ENCODE measurements around the gene TMCC1.
A peak's percentile ranks its signal among the peaks of the same experiment; 100 is the strongest.
"Not testable (repeated sequence)": the region's sequence is repeated elsewhere in the genome, so short reads cannot be mapped to it uniquely, and the experiment has no call there.

Gene TMCC1

DNA sequence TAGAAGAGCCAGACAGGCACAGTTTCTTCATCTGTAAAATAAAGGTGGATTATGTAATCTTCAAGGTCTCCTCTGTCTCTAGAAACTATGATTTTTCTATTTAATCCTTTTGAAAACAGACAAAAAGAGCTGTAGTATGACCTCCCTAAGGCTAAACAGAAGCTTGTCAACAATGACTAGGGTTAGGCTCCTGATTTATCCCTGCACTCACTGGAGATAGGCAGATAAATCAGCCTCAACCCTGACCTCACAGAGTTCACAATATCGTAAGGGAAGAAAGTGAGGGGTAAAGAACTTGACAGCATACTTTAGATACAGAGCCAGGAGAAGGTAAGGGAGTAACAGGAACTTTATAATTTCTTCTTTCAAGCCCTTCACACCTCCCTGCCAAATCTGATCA lies 124.8 kb downstream of the TMCC1 start:
- no peak for DNase-seq

DNA sequence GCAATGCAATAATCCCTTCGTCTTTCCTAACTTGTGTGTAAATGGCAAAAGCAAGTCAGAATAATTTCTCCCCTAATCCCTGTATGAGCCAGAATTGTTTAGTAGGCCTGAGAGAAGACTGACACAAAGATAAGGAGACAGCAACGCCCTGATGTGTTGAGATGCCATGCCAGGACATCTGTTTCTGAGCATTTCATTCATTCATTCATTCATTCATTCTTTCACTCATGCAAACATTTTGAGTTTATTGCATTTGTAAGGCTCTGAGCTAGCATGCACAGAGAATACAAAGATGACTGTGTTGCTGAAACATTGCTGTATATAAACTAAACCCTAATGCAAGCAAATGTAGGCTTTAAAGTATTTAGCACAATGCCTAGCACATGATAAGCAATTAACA lies 127.4 kb downstream of the TMCC1 start:
- DNase-seq, result no peak

DNA sequence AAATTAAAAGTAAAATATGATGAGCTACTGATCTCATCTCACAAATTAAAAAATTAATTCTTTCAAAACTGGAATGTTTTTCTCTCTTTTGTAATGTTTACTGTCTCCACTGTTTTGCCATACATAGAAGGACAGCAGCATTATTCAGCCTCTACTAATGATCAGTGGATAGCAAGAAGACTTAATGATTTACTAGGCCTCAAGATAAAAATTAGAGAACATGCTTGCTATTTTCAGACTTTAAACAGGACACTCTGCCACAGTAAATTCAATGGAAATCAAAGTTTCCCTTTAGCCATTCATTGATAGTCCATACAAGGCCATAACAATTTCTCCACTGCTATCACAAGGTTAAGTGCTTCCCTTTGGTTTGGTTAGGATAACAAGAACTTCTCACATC lies 129.4 kb downstream of the TMCC1 start:
- DNase-seq, result no peak

DNA sequence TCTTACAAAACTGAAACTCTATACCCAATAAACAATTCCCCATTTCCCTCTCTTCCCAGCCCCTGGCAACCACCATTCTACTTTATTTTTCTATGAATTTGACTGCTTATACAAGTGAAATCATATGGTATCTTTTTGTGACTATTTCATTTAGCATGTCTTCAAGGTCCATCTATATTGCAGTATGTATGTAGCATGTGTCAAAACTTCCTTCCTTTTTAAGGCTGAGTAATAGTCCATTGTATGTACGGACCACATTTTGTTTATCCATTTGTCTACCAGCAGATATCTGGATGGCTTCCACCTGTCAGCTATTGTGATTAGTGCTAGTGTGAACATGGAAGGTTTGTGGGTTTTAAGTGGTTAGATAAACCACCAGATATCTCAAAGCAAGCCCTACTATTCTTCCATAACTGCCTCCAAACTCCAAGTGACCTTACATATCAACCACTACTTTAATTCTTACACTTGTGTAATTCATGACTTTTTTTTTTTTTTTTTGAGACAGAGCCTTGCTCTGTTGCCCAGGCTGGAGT lies 134.7 kb downstream of the TMCC1 start:
- DNase-seq, result no peak

DNA sequence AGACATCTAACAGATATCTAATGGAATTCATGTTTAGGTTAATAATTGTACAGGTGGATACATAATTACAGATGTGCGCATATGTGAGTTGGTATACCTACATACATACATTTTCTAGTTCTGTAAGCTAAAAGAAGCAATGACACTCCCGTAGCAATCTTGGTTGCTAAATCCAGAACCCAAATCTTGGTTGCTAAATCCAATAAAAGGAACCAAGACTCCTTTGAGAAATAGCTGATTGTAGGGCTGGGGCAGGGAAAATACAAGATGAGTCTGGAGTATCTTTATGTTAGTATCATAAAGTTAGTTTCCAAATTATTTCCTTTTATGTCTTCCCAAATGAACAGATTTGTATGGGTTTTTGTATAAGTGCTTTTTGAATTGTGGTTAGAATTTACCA lies 135.2 kb downstream of the TMCC1 start:
- DNase-seq, result no peak

DNA sequence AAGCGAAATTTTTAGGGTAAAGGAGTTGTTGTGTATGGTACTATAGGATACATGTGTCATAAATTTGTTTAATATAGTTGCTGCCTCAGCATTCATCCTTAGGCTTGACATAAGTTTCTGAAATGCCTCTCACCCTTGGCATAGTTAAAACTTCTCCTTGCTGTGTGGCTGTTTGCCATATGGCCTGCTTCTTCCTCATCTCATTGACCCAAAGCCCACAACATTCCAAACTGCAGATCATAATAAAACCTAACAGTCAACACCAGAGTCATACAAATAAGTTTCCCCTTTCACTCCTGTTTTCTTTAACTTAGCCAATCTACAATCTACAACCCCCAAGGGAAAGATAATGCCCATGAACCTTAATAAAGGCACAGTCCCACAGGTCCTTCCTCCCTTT lies 136.6 kb downstream of the TMCC1 start:
- DNase-seq, result no peak

DNA sequence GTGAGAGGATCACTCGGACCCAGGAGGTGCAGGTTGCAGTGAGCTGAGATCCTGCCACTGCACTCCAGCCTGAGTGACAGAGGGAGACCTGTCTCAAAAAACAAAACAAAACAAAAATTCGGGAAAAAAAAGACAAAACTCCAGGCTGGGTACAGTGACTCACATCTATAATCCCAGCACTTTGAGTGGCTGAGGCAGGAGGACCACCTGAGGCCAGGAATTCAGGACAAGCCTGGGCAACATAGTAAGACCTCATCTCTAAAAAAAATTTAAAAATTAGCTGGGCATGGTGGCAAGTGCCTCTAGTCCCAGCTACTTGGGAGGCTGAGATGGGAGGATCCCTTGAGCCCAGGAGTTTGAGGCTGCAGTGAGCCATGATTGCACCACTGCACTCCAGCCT lies 142.4 kb downstream of the TMCC1 start:
- DNase-seq, result not testable (repeated sequence)

DNA sequence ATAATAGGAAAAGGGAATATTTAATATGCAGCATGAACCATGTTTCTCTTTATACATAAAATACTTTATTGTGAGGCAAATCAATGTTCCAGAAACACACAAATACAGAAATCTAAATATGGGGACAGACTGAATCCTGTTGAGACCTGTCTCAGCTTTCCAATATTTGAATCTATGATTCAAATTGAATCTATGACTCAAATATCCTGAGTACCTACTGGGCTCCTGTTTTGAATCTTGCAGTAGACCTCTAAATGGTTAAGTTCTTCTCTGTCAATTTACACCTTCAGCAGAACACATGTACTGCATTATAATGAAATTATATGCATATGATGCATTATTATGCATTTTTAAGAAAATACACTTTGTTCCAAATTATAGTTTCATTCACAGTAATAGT lies 143.8 kb downstream of the TMCC1 start:
- no peak for DNase-seq

DNA sequence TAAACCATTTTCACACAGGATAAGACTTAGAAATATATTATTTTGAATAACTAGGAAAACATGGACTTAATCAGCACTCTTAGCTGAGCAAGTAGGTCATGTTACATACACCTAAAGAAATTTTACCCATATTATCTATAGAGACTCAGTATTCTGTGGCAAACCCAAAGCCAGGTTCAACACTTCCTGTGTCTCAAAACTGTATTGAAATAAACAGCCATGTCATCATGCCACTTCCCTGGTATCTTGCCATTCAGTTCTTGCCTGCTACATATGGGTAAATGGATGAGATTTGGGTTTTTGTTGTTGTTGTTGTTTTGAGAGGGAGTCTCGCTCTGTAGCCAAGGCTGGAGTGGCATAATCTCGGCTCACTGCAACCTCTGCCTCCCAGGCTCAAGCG lies 145.5 kb downstream of the TMCC1 start:
- DNase-seq, result no peak

DNA sequence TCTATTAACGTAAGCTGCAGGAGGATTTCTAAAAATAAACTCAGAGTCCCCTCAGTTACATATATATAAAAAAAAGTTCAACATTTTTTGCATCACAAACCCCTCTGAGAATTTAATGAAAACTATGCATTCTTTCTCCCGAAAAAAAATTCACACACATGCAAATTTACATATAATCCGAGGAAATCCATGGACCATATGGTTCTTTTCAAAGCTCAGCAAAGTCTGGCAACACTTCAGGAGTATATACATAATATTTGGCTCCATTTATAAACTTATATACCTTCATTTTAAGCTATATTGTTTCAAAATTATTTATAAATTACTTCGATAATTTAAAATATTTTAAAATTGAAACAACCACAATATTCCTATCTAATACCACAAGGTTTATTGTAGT lies 146.4 kb downstream of the TMCC1 start:
- DNase-seq, result no peak

DNA sequence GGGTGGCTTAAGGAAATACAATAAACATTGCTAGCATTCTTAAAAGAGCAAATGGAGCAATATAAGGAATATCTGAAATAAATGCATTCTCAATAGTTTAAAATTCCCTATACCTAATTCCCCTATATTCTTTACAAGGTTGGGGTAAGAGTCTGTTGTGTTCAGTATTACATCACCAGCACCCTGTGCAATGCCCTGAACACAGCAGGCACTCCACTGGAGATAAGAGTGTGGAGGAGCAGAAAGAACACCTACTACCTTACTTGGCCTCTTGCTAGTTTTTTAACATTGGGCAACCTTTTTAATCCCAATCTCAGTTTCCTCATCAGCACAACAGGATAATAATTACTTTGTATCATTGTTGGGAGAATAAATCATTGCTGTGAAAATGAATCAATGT lies 146.9 kb downstream of the TMCC1 start:
- DNase-seq, result no peak

DNA sequence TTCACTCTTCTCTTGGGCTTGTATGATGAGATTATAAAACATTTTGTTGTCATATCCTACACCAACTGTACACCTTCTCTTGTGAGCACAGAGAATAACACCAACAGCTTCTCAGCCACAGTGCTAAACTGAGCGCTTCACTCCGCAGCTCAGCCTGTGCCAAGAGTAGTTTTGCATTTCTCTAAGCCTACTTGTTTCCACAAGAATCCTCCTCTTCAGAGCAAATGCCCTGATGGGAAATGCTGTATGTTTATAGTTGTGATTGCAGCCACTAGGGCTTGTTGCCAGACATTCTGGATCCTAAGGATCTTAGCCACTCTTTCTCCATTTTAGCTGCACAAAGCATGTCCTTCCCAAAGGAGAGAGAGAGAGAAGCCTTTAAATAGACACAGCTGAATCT lies 148.3 kb downstream of the TMCC1 start:
- DNase-seq, result no peak

DNA sequence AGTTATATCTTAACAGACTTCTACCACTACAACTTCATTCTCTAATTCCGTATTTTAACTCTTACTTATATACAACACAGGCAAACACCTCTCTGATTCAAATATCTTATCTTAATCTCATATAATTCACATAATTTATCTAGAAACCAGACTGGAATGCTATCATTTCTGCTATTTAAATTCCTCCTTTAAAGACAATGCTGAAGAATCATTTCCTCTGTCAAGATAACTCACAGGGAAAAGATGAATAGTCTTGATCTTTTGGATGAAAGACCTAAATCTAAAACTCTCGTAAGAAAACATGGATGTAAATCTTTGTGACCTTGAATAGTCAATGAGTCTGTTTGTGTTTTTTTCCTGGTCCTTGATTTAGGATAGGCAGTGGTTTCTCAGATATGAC lies 151.7 kb downstream of the TMCC1 start:
- no peak for DNase-seq

DNA sequence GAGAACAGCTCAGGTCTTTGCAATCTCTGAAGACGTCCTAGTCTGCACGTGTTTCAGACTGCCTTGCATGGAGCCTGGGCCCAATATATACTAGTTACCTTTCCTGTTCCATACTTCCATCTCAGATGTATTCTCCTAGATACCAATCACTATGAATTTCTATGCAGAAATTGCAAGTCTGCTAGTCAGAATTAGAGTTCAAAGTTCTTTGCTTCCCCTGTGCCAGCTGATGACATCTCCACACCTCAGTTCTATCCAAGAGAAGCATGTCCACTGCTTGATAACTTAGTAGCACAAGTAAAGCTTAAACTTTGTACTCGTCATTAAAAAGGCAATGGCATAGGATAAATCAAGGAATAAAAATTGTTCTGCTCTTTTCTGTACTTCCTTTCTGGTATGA lies 153.4 kb downstream of the TMCC1 start:
- no peak for DNase-seq

DNA sequence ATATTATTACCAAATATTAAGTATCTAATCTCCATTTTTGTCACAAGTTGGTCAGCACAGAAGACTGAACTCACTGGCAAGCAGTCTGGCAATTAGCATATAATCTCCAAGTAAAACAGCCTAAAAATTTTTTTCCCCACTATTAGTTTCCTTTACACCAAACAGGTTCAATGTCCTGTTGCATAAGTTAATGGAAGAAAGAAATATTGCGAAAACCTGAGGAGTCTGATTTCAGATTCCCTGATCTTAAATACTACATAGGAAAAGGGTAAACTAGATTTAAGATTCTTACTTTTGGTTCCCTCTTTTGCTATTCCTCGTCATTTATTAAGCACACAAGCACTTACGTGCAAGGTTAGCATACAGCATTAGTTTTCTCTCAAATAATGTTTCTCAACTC lies 153.9 kb downstream of the TMCC1 start:
- no peak for DNase-seq

DNA sequence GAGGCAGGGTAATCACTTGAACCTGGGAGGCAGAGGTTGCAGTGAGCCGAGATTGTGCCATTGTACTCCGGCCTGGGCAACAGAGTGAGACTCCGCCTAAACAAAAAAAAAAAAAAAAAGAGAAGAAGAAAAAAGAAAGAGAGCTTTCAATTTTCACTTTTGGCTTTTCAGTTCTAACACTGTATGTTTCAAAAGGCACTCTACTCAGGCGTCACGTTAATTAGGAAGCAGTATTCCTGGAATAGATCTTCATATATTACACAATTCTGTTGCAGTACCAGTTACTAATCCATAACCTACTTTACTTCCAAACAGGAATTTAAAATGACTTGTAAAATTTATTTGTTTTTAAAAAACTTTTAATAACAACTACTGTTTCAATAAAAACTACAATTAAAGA lies 155.3 kb downstream of the TMCC1 start:
- no peak for DNase-seq

DNA sequence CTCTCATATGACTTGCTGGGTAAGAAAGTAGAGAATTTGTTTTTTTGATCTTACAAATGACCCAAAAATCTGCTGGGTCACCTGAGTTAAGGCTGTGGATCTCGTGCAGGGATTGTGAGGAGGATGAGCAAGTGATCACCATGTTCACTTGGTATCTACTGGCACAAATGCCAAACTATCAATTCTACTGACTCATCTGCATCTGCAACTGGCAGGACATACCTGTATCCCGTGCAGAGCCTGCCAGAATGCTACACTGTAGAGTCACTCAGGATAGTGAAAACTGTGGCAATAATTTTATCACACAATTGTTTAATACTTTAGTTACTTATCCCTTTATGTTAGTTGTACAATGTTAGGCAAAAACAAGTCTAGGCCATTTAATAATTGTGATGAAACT lies 157.4 kb downstream of the TMCC1 start:
- no peak for DNase-seq

DNA sequence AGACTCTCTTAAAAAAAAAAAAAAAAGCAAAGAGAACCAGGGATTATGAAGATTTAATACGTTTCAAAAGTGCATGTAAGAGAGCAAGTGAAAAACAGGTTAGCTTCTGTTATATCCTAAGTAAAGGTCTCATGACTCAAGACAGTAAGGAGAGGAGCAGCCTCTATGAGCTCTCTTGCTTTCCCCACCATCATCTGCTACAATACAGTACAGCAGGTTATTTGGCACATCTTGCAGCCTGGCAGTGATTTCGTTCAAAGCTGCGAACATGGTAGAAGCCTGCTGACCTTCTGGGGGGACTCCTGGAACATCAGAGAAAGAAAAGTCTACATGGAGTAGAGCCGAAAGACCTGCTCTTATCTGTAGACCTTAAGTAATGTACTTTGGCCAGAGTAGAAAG lies 157.9 kb downstream of the TMCC1 start:
- no peak for DNase-seq

DNA sequence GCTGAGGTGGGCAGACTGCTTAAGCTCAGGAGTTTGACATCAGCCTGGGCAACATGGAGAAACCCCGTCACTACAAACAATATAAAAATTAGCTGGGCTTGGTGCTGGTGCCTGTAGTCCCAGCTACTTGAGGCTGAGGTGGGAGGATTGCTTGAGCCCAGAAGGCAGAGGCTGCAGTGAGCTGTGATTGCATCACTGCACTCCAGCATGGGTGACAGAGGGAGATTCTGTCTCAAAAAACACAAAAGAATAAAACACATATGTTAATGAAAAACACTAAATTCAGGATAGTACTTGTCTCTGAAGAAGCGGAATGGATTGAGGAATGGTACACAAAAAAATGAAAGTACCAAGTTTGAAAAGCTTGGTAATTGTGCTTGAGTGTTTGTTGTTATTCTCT lies 159.1 kb downstream of the TMCC1 start:
- DNase-seq, result no peak

DNA sequence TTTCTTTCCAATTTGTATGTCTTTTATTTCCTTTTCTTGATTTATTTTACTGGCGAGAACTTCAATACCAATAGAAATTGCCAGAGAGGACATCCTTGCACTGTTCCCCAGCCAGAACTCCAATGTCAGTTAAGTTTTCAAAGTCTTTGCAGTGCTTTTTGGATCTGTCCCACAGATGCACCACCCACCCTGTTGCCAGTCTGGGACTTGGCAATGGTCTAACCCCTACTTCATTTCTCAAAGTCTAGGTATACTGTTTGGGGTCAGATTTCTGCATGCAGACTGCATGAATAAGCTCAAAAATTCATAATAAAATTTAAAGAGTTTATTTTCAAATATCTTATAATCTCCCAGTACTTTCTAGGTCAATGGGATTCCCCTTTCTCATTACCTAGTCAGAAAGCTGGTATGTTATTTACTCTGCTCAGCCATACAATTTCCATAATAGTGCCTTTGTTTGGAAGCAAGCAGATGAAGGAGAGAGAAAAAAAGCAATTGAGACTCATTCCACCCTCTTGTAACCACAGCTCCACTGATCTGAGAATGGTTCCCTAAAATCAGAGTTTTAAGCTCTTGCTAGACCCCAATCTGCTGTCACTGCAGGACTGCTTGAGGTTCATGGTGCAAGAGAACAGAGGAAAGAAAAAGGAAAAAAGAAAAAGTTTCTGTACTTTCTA lies 161.2 kb downstream of the TMCC1 start:
- DNase-seq, result no peak

DNA sequence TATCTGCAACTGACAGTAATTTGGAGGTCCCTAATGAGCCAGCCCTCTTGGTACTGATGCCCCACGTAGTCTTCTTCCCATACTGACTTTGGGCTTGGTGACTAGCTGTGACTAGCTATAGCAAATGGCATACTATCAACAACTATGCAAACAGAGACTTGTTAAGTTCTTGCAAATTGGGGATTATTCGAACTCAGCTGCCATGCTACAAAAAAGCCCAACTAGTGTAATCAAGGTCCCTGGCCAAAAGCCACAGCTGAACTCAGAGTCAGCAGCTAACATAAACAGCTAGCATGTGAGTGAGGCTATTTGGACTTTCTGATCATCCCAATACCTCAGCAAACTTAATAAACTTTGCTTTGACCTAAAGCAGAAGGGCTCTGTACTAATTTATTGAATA lies 165.8 kb downstream of the TMCC1 start:
- no peak for DNase-seq

DNA sequence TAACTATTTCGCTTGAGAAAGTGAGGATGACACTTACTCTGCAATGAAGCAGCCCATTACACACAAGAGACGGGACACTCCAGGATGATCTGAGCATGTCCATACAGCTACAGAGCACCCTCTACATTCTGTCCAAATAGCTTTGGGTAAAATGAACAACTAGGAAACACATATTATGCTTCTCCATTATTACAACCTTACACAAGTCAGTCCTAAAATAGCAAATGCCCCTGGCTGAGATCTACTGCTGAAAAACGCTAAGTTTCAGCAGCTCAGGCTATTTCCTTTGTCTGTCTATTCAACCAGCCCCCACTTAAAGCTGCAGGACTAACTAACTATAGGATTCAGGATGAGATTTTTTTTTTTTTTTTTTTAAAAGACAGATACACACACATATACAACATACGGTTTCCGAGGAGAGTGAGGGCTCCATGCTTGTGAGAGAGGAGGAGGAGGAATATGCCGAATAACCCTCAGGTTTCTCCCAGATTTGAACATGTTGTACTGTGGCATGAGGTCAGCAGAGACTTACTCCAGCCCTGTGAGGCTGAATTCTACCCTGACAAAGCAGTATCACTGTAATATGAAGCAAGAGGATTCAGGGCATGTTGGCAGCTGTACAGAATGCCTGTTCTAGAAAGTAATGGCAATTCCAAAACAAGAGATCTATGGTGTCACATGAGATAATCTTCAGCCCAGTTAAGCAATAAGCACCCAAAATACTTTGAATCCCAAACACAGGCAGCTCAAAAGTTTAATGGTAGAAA lies 169.8 kb downstream of the TMCC1 start:
- DNase-seq, result peak; percentile 32

DNA sequence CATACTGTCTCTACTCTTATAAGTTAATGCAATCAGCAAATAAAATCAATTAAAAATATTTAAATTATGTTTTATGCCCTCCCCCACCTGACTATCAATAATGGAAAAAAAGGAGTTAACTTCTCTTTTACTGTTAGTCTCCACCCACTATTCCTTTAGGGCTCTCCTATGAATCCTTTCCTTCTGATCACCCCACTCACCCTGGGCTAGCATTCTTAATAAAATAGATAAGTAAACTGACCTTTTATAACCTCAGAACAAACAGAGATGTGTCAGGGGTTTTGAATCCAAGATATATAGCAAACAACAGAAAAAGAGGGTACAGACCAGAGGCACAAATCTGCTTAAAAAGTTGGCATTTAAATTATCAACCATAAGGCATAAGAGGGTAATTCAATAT lies 171.0 kb downstream of the TMCC1 start:
- no peak for DNase-seq

DNA sequence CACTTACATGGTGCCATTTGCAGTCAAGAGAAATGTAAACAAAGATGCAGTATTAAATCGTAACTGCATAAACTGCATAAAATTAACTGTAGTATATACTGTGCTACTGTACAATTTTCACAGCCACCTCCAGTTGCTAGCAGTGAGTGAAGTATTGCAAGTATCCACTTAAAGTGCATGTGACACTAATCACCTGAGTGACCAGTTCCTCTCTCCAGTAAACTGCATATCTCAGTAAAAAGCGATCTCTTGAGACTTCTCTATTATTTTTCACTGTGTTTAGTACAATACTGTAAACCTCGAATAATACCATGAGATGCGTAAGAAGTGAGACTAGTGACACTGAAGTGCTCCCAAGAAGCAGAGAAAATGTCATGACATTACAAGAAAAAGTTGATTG lies 175.3 kb downstream of the TMCC1 start:
- no peak for DNase-seq

DNA sequence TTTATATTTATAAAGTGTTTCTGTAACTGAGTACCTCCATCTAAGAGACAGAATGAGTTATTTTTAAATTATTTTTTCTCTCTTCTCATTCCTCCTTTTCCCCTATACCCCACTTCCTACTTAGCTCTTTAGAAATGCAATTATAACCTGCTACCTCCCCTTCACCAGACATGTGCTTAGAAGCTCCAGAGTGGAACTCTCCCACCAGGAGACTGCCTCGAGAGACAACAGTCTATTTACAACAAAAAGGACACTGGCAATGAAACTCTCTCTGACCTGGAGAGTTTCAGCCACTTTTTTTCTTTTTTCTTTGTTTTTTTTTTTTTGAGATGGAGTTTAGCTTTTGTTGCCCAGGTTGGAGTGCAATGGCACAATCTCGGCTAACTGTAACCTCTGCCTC lies 177.7 kb downstream of the TMCC1 start:
- no peak for DNase-seq

All from DMS 273 treated with DMSO at 0.1 percent for 48 hours (cell line).